ENCODE measurements around the gene ALK. TPM values are rescaled to one million over a fixed set of nuclear protein-coding genes. Genes with fewer than 3 reads are reported as not detected.
"Not testable (repeated sequence)": the region's sequence is repeated elsewhere in the genome, so short reads cannot be mapped to it uniquely, and the experiment has no call there.

ALK gene
- total RNA-seq, 2 experiments from 2014 or later = not detected

DNA sequence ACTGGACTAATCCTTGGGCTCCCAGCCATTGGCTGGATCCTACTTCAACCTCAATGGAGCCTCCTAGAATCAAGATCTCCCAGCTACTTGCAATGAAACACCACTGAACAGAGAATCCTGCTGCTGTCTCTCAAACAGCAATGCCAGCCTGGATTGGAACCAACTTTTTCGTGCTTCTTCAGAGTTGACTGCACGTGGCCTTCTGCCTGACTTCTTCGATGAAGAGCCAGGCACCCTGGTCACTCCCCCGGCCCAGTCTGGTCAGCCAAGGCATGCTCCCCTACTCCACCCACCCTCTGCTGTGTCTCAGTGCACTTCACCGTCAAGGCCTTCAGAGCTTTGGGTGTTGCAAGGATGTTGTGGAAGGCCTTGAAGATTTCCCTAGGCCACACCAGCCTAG lies 657.5 kb downstream of the ALK start:
- no peaks in the 10 kb centered on the region for H3K9me3 Mint-ChIP-seq
- POLR2A ChIA-PET = no interaction called here
- intact Hi-C loops (cut with micrococcal nuclease) = no loop called here
- H3K27ac Mint-ChIP-seq = no peak overlapping the region
- peaks cover 16% of the 10 kb centered on the region for H3K27me3 Mint-ChIP-seq
- CTCF ChIA-PET = no interaction called here
- no peak overlapping the region for H3K4me3 Mint-ChIP-seq
- no peaks in the 10 kb centered on the region for H3K4me1 Mint-ChIP-seq (ENCODE audit: low read depth)
- no peak for DNase-seq
- no peaks in the 10 kb centered on the region for H3K36me3 Mint-ChIP-seq

- ChIA-PET CTCF (no interaction called here), POLR2A (no interaction called here)
- intact Hi-C loops (cut with micrococcal nuclease) = no loop called here
- Mint-ChIP-seq H3K4me1 (ENCODE audit: low read depth) (no peaks in the 10 kb centered on the region), H3K36me3 (no peaks in the 10 kb centered on the region), H3K9me3 (no peaks in the 10 kb centered on the region), H3K27ac (no peak overlapping the region), H3K27me3 (peaks cover 16% of the 10 kb centered on the region), H3K4me3 (no peak overlapping the region)
- DNase-seq = no peak
Observed at GRCh38 chr2:29262681-29263260, 658.6 kb downstream of the ALK start.

GRCh38 chr2:29261003-29261402 lies 660.4 kb downstream of the ALK start:
- CTCF ChIA-PET = no interaction called here
- POLR2A ChIA-PET = no interaction called here
- intact Hi-C loops (cut with micrococcal nuclease) = no loop called here
- H3K9me3 Mint-ChIP-seq = no peaks in the 10 kb centered on the region
- peaks cover 19% of the 10 kb centered on the region for H3K27me3 Mint-ChIP-seq
- H3K4me3 Mint-ChIP-seq = no peak overlapping the region
- H3K27ac Mint-ChIP-seq = no peak overlapping the region
- no peaks in the 10 kb centered on the region for H3K4me1 Mint-ChIP-seq (ENCODE audit: low read depth)
- DNase-seq = no peak
- H3K36me3 Mint-ChIP-seq = no peaks in the 10 kb centered on the region

DNA sequence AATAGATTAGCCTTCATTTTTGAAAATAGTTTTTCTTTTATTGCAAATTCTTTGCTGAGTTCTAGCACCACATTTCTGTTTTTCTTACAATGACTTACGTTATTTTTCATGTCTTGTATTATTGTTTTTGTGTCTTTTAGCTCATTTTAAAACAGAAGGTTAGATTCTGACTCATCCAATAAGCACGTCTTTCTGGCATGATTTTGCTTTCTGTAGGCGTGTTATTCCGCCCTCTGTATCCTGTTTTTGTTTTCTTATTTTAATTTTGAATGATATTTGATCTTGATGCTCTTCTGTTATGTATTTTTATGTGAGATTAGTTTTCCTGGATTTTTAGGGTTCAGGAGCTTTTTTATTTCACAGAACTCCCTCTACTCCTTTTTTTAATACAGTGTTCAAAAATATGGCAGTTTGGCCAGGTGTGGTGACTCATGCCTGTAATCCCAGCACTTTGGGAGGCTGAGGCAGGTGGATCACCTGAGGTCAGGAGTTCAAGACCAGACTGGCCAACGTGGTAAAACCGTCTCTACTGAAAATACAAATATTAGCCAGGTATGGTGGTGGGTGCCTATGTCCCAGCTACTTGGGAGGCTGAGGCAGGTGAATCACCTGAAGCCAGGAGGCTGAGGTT lies 661.1 kb downstream of the ALK start:
- DNase-seq = no peak
- POLR2A ChIA-PET = no interaction called here

DNA sequence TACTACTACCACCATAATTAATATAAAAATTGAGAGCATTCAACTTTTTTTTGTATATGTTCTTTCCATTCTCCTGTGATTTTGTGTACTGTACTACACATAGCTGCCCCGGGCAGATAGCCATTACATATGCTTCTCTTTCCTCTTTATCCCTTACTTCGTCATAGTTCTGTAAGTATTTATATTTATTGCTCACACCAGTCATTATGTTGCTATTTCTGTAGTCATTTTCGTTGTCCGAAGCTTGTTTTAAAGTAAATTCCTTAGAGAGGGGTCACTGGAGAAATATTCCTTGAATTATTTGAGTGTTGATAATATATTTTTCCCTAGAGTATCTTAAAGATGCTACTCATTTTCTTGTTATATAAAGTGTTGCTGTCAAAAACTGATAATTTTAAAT lies 662.2 kb downstream of the ALK start:
- CTCF ChIA-PET = no interaction called here
- intact Hi-C loops (cut with micrococcal nuclease) = no loop called here
- DNase-seq = no peak
- H3K9me3 Mint-ChIP-seq = no peaks in the 10 kb centered on the region
- H3K4me3 Mint-ChIP-seq = no peak overlapping the region
- peaks cover 21% of the 10 kb centered on the region for H3K27me3 Mint-ChIP-seq
- no peaks in the 10 kb centered on the region for H3K36me3 Mint-ChIP-seq
- H3K27ac Mint-ChIP-seq = no peak overlapping the region
- no peaks in the 10 kb centered on the region for H3K4me1 Mint-ChIP-seq (ENCODE audit: low read depth)
- POLR2A ChIA-PET = no interaction called here

More for the DNA sequence above, 661.1 kb downstream of the ALK start:
- no peaks in the 10 kb centered on the region for H3K9me3 Mint-ChIP-seq
- H3K27ac Mint-ChIP-seq = no peak overlapping the region
- intact Hi-C loops (cut with micrococcal nuclease) = no loop called here
- no peak overlapping the region for H3K4me3 Mint-ChIP-seq
- CTCF ChIA-PET = interaction anchor here (0.7 kb wide), 1 partner anchor 49 kb away, joined by 3 read pairs; no protein-coding TSS in a partner anchor
- H3K4me1 Mint-ChIP-seq (ENCODE audit: low read depth) = no peaks in the 10 kb centered on the region
- H3K27me3 Mint-ChIP-seq = peaks cover 19% of the 10 kb centered on the region
- no peaks in the 10 kb centered on the region for H3K36me3 Mint-ChIP-seq

DNA sequence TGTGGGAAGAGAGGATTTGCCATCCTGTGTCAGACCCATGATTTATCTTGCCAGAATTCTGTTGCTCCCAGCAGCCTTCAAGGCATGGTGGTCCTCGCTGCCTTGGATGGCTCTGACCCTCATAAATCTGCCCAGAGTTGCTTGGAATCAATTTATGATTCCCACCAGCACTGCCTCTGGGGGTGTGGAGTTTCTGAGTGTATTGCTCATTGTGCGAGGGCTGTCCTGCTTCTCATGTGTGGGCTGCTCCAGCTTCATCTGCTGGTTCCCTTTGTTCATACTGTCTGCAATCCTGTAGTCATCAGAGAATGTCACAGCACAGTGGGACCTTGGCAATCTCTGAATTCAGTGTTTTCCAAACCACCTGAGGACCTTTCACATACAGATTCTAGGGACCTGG lies 666.4 kb downstream of the ALK start:
- Mint-ChIP-seq H3K9me3 (no peaks in the 10 kb centered on the region), H3K27ac (no peak overlapping the region), H3K36me3 (no peaks in the 10 kb centered on the region), H3K27me3 (peaks cover 9% of the 10 kb centered on the region), H3K4me1 (ENCODE audit: low read depth) (no peaks in the 10 kb centered on the region), H3K4me3 (no peak overlapping the region)
- ChIA-PET CTCF (no interaction called here), POLR2A (no interaction called here)
- intact Hi-C loops (cut with micrococcal nuclease) = no loop called here
- no peak for DNase-seq

GRCh38 chr2:29253495-29254275 lies 667.7 kb downstream of the ALK start:
- H3K4me3 Mint-ChIP-seq; H3K9me3 Mint-ChIP-seq; CTCF ChIA-PET; H3K27ac Mint-ChIP-seq; DNase-seq; H3K4me1 Mint-ChIP-seq (ENCODE audit: low read depth); H3K36me3 Mint-ChIP-seq; POLR2A ChIA-PET; H3K27me3 Mint-ChIP-seq; intact Hi-C loops (cut with micrococcal nuclease): not testable (repeated sequence)

DNA sequence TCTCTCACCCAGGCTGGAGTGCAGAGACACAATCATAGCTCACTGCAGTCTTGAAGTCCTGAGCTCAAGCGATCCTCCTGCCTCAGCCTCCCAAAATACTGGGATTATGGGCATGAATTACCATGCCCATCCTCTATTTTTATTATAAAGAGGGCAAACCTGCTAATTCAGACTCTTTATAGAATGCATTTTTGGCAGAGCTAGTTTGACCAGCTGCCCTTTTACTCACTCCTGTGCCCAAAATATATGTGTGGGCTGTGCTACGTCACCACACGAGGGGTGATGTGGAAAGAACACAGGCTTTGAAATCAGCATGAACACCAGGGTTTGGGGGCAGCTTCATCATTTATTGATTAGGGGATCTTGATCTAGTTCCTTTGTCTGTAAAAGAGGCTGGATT lies 668.4 kb downstream of the ALK start:
- no peaks in the 10 kb centered on the region for H3K4me1 Mint-ChIP-seq (ENCODE audit: low read depth)
- POLR2A ChIA-PET = no interaction called here
- H3K9me3 Mint-ChIP-seq = no peaks in the 10 kb centered on the region
- no peak overlapping the region for H3K4me3 Mint-ChIP-seq
- no peaks in the 10 kb centered on the region for H3K36me3 Mint-ChIP-seq
- DNase-seq = no peak
- peaks cover 6% of the 10 kb centered on the region for H3K27me3 Mint-ChIP-seq
- no peak overlapping the region for H3K27ac Mint-ChIP-seq
- intact Hi-C loops (cut with micrococcal nuclease) = no loop called here
- CTCF ChIA-PET = no interaction called here

DNA sequence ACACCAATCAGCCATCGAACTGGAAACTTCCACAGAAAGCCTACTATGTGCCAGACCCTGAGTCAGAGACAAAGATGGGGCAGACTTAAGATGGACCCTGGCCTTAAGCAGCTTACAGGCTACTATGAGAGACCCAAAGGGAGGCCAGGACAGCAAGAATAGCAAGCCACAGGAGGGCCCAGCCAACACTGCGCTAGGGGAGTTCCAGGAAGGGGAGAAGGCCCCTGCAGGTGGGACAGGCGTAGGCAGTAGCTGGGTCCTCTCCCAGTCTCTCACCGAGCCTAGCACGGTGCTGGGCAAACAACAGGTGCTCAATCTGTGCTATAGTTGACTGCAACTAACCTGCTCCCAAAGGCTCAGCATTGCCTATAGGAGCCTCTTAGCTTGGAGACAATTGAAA lies 670.0 kb downstream of the ALK start:
- intact Hi-C loops (cut with micrococcal nuclease) = no loop called here
- Mint-ChIP-seq H3K4me3 (no peak overlapping the region), H3K9me3 (no peaks in the 10 kb centered on the region), H3K4me1 (ENCODE audit: low read depth) (no peaks in the 10 kb centered on the region), H3K36me3 (no peaks in the 10 kb centered on the region), H3K27me3 (peaks cover 3% of the 10 kb centered on the region), H3K27ac (no peak overlapping the region)
- POLR2A ChIA-PET = no interaction called here
- DNase-seq = no peak
- CTCF ChIA-PET = no interaction called here

DNA sequence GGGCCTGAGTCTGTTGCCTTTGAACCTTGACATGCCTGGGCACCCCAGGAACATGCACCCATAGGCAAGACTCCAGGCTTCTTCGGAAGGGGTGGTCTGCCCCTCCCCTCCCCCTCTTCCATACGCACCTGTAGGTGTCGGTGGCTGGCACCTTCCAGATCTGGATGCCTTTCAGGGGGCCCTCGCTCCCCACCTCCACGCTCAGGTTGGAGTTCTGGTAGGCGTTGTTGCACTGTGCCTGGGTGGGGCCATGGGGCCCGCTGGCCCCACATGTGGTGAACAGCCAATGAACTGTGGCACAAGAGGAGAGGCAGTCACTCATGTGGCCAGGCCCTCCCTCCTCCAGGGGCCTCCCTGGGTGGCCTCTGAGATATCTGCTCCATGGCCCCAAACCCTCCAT lies 670.4 kb downstream of the ALK start:
- CTCF ChIA-PET = no interaction called here
- POLR2A ChIA-PET = no interaction called here
- no peaks in the 10 kb centered on the region for H3K4me1 Mint-ChIP-seq (ENCODE audit: low read depth)

DNA sequence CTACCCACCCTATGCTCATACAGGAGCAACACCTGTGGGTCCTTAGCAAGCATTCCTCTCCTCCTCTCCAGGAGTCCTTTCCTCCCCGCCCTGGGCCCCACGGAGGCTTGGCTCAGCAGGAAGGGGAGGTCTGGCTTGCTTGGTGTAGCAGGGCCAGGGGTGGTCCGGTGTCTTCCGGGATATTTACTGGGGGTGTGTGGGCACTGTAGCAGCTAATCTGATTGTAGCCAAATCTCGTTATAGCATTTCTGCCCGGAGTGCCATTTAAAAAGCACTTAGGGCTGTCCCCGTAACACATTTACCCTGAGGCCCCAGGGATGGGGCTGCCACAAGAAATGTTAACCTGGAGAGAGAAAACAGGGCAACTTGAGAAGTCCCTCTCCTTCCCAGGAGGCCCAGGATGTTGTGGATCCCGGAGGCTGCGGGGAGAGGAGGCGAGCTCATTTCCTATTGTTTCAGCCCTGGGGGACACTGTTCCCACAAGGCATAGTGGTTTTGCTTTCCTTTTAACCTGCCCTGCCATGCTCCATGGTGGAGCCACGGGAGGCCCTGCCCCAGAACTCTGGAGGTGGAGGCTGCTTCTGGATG lies 671.6 kb downstream of the ALK start:
- intact Hi-C loops (cut with micrococcal nuclease) = no loop called here
- Mint-ChIP-seq H3K4me1 (ENCODE audit: low read depth) (no peaks in the 10 kb centered on the region), H3K36me3 (no peaks in the 10 kb centered on the region), H3K27ac (no peak overlapping the region), H3K4me3 (no peak overlapping the region), H3K27me3 (no peaks in the 10 kb centered on the region), H3K9me3 (no peaks in the 10 kb centered on the region)
- ChIA-PET CTCF (no interaction called here), POLR2A (no interaction called here)
- no peak for DNase-seq

More for the DNA sequence above, 670.4 kb downstream of the ALK start:
- Mint-ChIP-seq H3K27ac (no peak overlapping the region), H3K27me3 (peaks cover 3% of the 10 kb centered on the region), H3K9me3 (no peaks in the 10 kb centered on the region), H3K4me3 (no peak overlapping the region), H3K36me3 (no peaks in the 10 kb centered on the region)
- intact Hi-C loops (cut with micrococcal nuclease) = no loop called here
- no peak for DNase-seq

DNA sequence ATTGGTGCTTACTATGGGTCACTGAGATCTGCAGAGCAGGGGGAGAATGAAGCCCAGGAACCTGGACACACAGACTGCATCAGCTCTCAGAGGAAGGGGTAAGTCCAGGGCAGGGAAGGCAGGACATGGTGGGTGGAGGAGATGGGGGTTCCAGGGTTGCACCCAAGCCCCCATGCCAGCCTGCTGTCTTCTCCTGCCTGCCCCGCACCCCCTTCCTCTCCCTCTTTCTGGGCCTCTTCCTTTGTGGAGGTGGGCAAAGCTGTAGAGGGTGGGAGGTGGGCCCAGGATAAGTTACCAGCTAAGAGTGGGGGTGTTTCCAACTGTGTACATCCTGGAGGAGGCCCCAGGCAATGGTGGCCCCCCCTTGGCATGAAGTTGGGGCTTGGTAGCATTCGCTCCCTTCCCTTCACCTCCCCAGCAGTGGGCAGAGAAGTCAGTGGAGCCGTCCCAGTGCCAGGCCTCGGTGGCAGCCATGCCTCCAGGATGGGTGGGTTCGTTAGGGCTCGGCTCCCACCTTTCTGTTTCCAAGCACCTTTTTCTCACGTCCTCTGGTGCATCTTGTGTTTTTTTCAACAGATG lies 674.0 kb downstream of the ALK start:
- Mint-ChIP-seq H3K27me3 (no peaks in the 10 kb centered on the region), H3K9me3 (no peaks in the 10 kb centered on the region), H3K4me1 (ENCODE audit: low read depth) (no peaks in the 10 kb centered on the region), H3K4me3 (no peak overlapping the region), H3K36me3 (no peaks in the 10 kb centered on the region), H3K27ac (no peak overlapping the region)
- no peak for DNase-seq
- ChIA-PET CTCF (no interaction called here), POLR2A (no interaction called here)
- intact Hi-C loops (cut with micrococcal nuclease) = no loop called here
